ENCODE results near the gene TMC8. TPM values are rescaled to one million over a fixed set of nuclear protein-coding genes. Genes with fewer than 3 reads are reported as not detected.

The TMC8 gene
- total and polyA plus RNA-seq, 4 donors, result 1.3 to 14.5 (median 5.0) TPM

DNA sequence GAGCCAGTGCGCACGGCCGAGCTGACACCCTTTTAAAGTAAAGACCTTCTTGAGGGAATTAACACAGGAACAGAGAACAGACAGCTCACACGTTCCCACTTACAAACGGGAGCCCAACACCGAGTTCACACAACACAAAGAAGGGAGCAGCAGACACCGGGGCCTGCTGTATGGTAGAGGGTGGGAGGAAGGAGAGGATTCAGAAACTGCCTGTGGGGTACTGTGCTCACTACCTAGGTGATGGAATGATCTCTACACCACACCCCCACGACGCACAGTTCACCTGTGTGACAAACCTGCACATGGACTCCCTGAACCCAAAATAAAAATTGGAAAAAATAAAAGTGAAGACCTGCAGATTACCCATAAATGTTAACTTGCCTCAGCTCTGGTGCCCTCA is 34.5 kb upstream of the TMC8 start:
- Histone ChIP-seq H3K36me3 (ENCODE audit: control insufficient read depth in 4 of 4, insufficient read depth in 3 of 4, low read depth in 1 of 4, low read length in 3 of 4) (peaks cover 7 to 69% (median 52%) of the 10 kb centered on the region in 4 donors), H3K9me3 (ENCODE audit: control insufficient read depth in 4 of 4, low read length in 3 of 4) (no peaks in the 10 kb centered on the region), H3K27ac (ENCODE audit: low read depth in 1 of 2, low read length in 2 of 2) (no peak overlapping the region), H3K4me1 (ENCODE audit: control insufficient read depth in 4 of 4, insufficient read depth in 4 of 4, low read length in 3 of 4) (no peaks in the 10 kb centered on the region), H3K4me3 (ENCODE audit: low read depth in 1 of 3, low read length in 3 of 3) (no peak overlapping the region), H3K9ac (ENCODE audit: low read depth in 1 of 2, low read length in 2 of 2) (no peak overlapping the region), H3K27me3 (ENCODE audit: control insufficient read depth in 4 of 4, insufficient read depth in 4 of 4, low read length in 3 of 4) (no peaks in the 10 kb centered on the region)
- 95% methylated on average over 9 of the region's 9 CpGs for WGBS
- no peak for DNase-seq (ENCODE audit: low spot score)
- TF ChIP-seq, protein P1, sequence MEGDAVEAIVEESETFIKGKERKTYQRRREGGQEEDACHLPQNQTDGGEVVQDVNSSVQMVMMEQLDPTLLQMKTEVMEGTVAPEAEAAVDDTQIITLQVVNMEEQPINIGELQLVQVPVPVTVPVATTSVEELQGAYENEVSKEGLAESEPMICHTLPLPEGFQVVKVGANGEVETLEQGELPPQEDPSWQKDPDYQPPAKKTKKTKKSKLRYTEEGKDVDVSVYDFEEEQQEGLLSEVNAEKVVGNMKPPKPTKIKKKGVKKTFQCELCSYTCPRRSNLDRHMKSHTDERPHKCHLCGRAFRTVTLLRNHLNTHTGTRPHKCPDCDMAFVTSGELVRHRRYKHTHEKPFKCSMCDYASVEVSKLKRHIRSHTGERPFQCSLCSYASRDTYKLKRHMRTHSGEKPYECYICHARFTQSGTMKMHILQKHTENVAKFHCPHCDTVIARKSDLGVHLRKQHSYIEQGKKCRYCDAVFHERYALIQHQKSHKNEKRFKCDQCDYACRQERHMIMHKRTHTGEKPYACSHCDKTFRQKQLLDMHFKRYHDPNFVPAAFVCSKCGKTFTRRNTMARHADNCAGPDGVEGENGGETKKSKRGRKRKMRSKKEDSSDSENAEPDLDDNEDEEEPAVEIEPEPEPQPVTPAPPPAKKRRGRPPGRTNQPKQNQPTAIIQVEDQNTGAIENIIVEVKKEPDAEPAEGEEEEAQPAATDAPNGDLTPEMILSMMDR (IDR thresholded peaks at IDR 0.05; ENCODE audit: low read depth, low read length, missing input control), result no peak
- TF ChIP-seq FOXA1 (IDR thresholded peaks at IDR 0.05), result no peak

DNA sequence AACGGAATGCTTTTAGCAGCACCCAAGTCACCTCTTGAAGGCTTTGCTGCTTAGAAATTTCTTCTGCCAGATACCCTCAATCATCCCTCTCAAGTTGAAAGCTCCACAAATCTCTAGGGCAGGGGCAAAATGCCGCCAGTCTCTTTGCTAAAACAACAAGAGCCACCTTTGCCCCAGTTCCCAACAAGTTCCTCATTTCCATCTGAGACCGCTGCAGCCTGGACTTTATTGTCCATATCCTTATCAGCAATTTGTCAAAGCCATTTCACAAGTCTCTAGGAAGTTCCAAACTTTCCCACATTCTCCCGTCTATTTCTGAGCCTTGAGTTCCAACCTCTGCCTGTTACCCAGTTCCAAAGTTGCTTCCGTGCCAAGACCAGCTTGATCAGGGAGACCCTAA is 29.5 kb upstream of the TMC8 start:
- Histone ChIP-seq H3K4me1 (ENCODE audit: control insufficient read depth in 4 of 4, insufficient read depth in 4 of 4, low read length in 3 of 4) (no peaks in the 10 kb centered on the region), H3K4me3 (ENCODE audit: low read depth in 1 of 3, low read length in 3 of 3) (no peak overlapping the region), H3K9ac (ENCODE audit: low read depth in 1 of 2, low read length in 2 of 2) (no peak overlapping the region), H3K36me3 (ENCODE audit: control insufficient read depth in 4 of 4, insufficient read depth in 3 of 4, low read depth in 1 of 4, low read length in 3 of 4) (peaks cover 3 to 61% (median 30%) of the 10 kb centered on the region in 4 donors), H3K9me3 (ENCODE audit: control insufficient read depth in 4 of 4, low read length in 3 of 4) (no peaks in the 10 kb centered on the region), H3K27me3 (ENCODE audit: control insufficient read depth in 4 of 4, insufficient read depth in 4 of 4, low read length in 3 of 4) (no peaks in the 10 kb centered on the region), H3K27ac (ENCODE audit: low read depth in 1 of 2, low read length in 2 of 2) (no peak overlapping the region)
- no peak for DNase-seq (ENCODE audit: low spot score)
- 85% methylated on average over 5 of the region's 5 CpGs for WGBS
- TF ChIP-seq EGR1 (IDR thresholded peaks at IDR 0.05; ENCODE audit: low read depth in 2 of 2) (no peak), YY1 (IDR thresholded peaks at IDR 0.05) (no peak)

DNA sequence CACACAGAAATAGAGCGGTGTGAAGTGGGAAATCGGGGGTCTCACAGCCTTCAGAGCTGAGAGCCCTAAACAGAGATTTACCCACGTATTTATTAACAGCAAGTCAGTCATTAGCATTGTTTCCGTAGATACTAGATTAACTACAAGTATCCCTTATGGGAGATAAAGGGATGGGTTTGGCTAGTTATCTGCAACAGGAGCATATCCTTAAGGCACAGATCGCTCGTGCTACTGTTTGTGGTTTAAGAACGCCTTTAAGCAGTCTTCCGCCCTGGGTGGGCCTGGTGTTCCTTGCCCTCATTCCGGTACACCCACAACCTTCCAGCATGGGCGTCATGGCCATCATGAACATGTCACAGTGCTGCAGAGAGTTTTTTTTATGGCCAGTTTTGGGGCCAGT is 29.0 kb upstream of the TMC8 start:
- H3K27me3 ChIP-seq (ENCODE audit: control insufficient read depth in 4 of 4, insufficient read depth in 4 of 4, low read length in 3 of 4), result no peaks in the 10 kb centered on the region
- no peak overlapping the region for H3K9ac ChIP-seq (ENCODE audit: low read depth in 1 of 2, low read length in 2 of 2)

More for the DNA sequence above, 29.0 kb upstream of the TMC8 start:
- Histone ChIP-seq H3K9me3 (ENCODE audit: control insufficient read depth in 4 of 4, low read length in 3 of 4) (no peaks in the 10 kb centered on the region), H3K4me3 (ENCODE audit: low read depth in 1 of 3, low read length in 3 of 3) (no peak overlapping the region), H3K27ac (ENCODE audit: low read depth in 1 of 2, low read length in 2 of 2) (no peak overlapping the region), H3K4me1 (ENCODE audit: control insufficient read depth in 4 of 4, insufficient read depth in 4 of 4, low read length in 3 of 4) (no peaks in the 10 kb centered on the region), H3K36me3 (ENCODE audit: control insufficient read depth in 4 of 4, insufficient read depth in 3 of 4, low read depth in 1 of 4, low read length in 3 of 4) (peaks cover 3 to 57% (median 27%) of the 10 kb centered on the region in 4 donors)
- no peak for DNase-seq (ENCODE audit: low spot score)
- WGBS, result 99% methylated on average over 10 of the region's 10 CpGs
- TF ChIP-seq RAD21 (IDR thresholded peaks at IDR 0.05) (no peak), GABPA (IDR thresholded peaks at IDR 0.05 in 1 of 2, conservative IDR thresholded peaks at IDR 0.05 in 1 of 2) (no peak), JUND (IDR thresholded peaks at IDR 0.05) (no peak), RXRA (IDR thresholded peaks at IDR 0.05) (no peak), NR2F2 (IDR thresholded peaks at IDR 0.05) (no peak), EGR1 (IDR thresholded peaks at IDR 0.05; ENCODE audit: low read depth in 2 of 2) (no peak), FOXA2 (IDR thresholded peaks at IDR 0.05) (no peak), HNF4A (conservative IDR thresholded peaks at IDR 0.05) (no peak), TAF1 (conservative IDR thresholded peaks at IDR 0.05) (no peak), YY1 (IDR thresholded peaks at IDR 0.05) (no peak), FOXA1 (IDR thresholded peaks at IDR 0.05) (no peak), HNF4G (IDR thresholded peaks at IDR 0.05) (no peak), SP1 (IDR thresholded peaks at IDR 0.05) (no peak)
- TF ChIP-seq, protein P1 (IDR thresholded peaks at IDR 0.05; ENCODE audit: low read depth, low read length, missing input control), result no peak
- TF ChIP-seq, protein P2, sequence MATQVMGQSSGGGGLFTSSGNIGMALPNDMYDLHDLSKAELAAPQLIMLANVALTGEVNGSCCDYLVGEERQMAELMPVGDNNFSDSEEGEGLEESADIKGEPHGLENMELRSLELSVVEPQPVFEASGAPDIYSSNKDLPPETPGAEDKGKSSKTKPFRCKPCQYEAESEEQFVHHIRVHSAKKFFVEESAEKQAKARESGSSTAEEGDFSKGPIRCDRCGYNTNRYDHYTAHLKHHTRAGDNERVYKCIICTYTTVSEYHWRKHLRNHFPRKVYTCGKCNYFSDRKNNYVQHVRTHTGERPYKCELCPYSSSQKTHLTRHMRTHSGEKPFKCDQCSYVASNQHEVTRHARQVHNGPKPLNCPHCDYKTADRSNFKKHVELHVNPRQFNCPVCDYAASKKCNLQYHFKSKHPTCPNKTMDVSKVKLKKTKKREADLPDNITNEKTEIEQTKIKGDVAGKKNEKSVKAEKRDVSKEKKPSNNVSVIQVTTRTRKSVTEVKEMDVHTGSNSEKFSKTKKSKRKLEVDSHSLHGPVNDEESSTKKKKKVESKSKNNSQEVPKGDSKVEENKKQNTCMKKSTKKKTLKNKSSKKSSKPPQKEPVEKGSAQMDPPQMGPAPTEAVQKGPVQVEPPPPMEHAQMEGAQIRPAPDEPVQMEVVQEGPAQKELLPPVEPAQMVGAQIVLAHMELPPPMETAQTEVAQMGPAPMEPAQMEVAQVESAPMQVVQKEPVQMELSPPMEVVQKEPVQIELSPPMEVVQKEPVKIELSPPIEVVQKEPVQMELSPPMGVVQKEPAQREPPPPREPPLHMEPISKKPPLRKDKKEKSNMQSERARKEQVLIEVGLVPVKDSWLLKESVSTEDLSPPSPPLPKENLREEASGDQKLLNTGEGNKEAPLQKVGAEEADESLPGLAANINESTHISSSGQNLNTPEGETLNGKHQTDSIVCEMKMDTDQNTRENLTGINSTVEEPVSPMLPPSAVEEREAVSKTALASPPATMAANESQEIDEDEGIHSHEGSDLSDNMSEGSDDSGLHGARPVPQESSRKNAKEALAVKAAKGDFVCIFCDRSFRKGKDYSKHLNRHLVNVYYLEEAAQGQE (IDR thresholded peaks at IDR 0.05), result no peak
- TF ChIP-seq, protein P3, sequence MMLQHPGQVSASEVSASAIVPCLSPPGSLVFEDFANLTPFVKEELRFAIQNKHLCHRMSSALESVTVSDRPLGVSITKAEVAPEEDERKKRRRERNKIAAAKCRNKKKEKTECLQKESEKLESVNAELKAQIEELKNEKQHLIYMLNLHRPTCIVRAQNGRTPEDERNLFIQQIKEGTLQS (IDR thresholded peaks at IDR 0.05), result no peak
- TF ChIP-seq, protein P4, sequence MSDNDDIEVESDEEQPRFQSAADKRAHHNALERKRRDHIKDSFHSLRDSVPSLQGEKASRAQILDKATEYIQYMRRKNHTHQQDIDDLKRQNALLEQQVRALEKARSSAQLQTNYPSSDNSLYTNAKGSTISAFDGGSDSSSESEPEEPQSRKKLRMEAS (IDR thresholded peaks at IDR 0.05), result no peak
- TF ChIP-seq, protein P5, sequence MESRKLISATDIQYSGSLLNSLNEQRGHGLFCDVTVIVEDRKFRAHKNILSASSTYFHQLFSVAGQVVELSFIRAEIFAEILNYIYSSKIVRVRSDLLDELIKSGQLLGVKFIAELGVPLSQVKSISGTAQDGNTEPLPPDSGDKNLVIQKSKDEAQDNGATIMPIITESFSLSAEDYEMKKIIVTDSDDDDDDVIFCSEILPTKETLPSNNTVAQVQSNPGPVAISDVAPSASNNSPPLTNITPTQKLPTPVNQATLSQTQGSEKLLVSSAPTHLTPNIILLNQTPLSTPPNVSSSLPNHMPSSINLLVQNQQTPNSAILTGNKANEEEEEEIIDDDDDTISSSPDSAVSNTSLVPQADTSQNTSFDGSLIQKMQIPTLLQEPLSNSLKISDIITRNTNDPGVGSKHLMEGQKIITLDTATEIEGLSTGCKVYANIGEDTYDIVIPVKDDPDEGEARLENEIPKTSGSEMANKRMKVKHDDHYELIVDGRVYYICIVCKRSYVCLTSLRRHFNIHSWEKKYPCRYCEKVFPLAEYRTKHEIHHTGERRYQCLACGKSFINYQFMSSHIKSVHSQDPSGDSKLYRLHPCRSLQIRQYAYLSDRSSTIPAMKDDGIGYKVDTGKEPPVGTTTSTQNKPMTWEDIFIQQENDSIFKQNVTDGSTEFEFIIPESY (IDR thresholded peaks at IDR 0.05), result no peak

All from liver (tissue), 9 donors.